HG02870 (cell line): ENCODE measurements around the gene PTCRA.
"Not testable (repeated sequence)": the region's sequence is repeated elsewhere in the genome, so short reads cannot be mapped to it uniquely, and the experiment has no call there.

Experiments used
- ATAC-seq: cut with Tn5 transposase; IDR thresholded peaks from one replicate; pipeline ENCODE4 v1.9.1; 2021; ENCODE audit warnings: mild to moderate bottlenecking, moderate library complexity; ENCODE audit not compliant: unreplicated experiment

PTCRA gene

DNA sequence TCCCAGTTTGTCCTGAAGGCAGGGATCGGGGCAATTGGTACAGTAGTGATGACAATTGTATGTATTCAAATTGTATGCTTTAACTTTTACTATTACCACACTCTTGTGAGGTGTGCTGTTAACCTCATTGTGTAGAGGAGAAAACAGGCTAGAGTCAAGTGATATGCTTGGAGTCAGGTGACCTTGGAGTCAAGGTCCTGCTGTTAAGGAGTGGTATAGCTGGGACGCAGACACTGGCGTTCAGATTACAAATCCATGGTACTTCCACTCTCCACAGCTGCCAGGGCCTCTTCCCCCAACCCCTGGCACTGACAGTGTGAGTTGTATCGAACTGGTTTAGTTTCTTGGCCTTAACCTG is 23.9 kb downstream of the PTCRA start:
- ATAC-seq: no peak

- ATAC-seq: no peak
These were observed 24.7 kb downstream of the PTCRA start for GRCh38 chr6:42940493-42941045.

- not testable (repeated sequence) for ATAC-seq
These were observed 25.5 kb downstream of the PTCRA start for GRCh38 chr6:42941356-42941755.

DNA sequence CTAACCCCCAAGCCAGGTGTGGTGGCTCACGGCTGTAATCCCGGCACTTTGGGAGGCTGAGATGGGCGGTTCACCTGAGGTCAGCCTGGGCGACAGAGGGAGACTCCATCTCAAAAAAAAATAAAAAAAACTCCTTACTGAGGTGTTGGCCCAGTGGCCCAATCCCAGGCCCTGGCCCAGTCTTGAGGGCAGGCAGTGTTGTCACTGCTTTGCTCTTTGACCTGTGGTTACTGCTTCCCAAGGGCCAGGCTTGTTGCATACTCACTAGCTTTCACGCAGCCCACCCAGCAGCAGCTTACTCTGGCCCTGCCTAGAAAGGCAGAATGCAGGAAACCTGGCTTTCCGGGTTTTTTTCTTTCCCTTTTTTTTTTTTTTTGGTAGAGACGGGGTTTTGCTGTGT is 26.6 kb downstream of the PTCRA start:
- no peak for ATAC-seq

- no peak for ATAC-seq
These were observed 32.1 kb downstream of the PTCRA start for GRCh38 chr6:42947950-42948349.

DNA sequence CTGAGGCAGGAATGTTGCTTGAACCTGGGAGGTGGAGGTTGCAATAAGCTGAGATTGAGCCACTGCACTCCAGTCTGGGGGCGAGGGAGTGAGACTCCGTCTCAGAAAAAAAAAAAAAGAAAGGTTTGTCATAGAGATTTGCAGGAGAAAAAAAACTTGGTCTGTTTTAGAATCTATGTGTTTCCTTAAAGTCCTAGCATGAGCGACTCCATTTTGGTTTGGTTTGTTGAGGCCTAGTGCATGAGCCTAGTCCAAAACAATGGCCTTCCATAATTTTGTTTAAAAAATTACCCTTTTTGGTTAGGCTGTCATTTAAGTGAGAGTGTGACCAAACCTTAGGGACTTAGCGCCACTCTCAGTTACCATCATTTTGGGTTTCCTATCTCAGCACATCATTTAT is 36.5 kb downstream of the PTCRA start:
- ATAC-seq: no peak

- ATAC-seq: not testable (repeated sequence)
These were observed 38.6 kb downstream of the PTCRA start for GRCh38 chr6:42954405-42954804.

- no peak for ATAC-seq
These were observed 42.3 kb downstream of the PTCRA start for GRCh38 chr6:42958125-42958524.

- ATAC-seq: no peak
These were observed 44.0 kb downstream of the PTCRA start for GRCh38 chr6:42959917-42960242.

- no peak for ATAC-seq
These were observed 44.6 kb downstream of the PTCRA start, which contains the start of gene GNMT for GRCh38 chr6:42960243-42961019. Gene GNMT (plus strand): TSS chr6:42960754. CDS start chr6:42960768, 14 bp downstream.

DNA sequence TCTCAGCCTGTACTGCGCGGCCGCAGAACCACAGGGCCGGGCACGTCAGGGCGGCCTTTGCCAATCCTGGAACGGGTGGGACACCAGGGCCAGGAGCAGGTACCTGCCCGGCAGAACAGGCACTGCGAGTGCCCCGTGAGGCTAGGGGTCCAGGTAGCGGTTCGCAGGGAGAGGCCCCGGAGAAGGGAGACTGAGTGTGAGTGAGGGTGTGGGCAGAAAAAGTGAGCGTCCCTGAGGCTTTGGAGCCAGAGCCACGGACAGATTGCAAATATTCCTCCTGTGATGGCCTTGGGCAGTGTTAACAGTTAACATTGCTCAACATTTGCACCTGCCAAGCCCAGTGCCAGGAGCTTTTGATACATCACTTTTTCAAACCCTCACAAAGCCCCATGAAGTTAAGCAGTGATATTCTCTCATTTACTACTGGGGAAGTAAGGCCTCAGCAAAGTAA is 45.2 kb downstream of the PTCRA start:
- no peak for ATAC-seq

DNA sequence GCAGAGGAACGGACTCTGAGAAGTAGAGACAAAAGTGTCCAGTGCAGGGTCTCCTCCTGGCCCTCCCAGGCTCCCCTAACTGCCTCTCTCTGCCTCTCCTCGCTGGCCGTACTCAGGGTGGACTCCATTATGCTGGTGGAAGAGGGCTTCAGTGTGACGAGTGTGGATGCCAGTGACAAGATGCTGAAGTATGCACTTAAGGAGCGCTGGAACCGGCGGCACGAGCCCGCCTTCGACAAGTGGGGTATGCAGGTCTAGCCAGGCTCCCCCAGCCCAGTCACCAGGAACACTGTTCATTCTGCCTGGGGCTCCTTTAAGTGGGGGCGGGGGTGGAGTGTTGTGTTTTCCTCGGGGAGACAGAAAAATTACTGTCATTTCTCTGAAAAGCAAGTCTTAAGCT is 46.2 kb downstream of the PTCRA start:
- no peak for ATAC-seq

GRCh38 chr6:42962502-42963178 is 46.8 kb downstream of the PTCRA start:
- ATAC-seq: no peak

- ATAC-seq: no peak
These were observed 47.5 kb downstream of the PTCRA start for GRCh38 chr6:42963179-42963854.

DNA sequence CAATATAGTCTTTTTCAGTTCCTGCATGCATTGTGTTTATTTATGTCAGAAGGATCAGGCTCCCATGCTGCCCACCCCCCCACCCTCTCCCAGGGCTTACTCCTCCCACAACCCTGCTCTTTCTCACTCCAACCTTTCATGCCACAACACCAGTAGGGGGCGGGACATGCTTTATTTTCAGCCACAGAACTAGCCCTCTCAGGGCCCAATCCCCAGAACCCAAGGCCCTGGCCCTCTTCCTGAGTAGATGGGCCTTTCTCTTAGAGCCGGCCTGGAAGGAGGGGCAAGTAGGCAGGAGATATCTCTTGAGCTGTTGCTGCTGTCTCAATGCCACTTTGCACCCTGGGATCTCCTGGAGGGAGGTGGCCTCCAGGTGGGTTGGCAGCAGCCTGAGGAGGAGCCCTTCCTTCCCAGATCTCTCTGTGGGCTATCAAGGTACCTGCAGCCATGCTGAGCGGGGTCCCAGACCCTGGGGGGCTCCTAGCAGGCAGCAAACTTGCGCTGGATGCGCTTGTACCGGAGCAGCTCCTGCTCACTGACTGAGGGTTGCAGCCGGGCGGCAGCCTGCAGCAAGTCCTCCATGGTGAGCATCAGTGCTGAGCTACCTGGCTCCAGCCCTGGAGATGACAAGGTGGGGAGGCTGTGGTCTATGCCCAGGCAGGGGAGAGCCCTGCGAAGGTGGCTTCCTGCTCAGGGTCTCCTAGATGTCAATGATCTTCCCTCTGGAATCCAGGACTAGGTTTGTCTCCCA is 48.2 kb downstream of the PTCRA start:
- no peak for ATAC-seq

DNA sequence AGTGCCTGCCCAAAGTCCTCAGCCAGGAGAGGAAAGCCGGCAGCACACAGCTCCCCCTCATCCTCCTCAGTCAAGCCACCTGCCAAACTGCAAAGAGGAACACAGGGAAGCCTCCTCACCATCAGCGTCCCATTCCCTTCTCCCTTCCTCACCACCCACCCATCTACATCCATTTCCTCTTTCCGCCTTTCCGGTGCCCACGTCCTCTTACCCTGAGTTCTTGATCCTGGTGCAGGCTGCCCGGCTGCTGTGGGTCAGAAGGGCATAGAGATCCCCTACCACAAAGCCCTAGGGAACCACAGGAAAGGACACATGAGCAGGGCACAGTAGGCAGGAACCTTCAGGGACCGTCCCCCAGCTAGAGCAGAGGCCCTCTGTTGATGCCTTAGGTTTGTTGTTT is 50.7 kb downstream of the PTCRA start:
- ATAC-seq: no peak

- no peak for ATAC-seq
These were observed 51.4 kb downstream of the PTCRA start for GRCh38 chr6:42967228-42967627.

DNA sequence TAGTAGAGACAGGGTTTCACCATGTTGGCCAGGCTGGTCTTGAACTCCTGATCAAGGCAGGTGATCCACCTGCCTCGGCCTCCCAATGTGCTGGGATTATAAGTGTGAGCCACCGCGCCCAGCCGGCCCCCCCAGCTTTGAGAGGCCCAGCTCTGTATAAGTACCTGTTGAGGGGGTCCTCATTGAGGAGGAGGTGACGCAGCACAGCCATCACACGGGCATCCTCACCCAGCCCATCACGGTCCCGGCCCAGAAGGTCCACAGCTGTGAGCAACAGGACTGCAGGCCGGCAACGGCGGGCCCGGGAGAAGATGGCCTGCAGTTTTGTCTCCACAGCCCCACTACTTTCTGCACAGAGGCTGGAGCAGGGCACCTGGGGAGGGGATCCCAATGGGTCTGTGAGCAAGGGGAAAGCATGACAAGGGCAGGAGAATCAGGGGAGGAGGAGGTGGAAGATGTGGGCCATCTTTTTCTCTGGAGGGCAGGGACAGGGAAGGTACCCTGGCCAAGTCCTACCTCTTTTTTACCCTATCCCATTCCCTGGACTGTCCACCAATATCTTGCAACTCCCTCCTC is 52.4 kb downstream of the PTCRA start:
- no peak for ATAC-seq

- no peak for ATAC-seq
These were observed 52.9 kb downstream of the PTCRA start for GRCh38 chr6:42968783-42969182.

- ATAC-seq: no peak
These were observed 53.6 kb downstream of the PTCRA start for GRCh38 chr6:42969431-42969830.

DNA sequence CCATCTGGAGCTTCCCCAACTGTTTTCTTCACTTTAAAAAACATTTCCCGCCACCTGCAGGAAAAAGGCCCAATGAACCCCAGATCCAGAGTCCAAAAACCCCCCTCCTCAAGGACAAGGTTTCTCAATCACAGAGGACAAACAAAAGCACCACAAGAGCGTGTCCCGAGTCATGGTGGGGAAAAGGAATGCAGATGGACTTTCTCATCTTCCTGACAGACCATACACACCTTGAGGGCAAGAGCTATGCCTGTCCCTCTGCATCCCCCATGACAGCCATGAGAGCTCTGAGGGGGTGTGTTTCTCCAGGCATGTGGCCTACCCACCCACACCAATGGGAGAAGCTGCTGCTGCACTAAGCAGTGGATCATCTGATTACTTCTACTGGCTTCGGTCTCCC is 54.1 kb downstream of the PTCRA start:
- ATAC-seq: no peak
